GM19463 (cell line): Measurements from ENCODE around the gene LETM1.

Experiments
- ATAC-seq: cut with Tn5 transposase; IDR thresholded peaks from one replicate; pipeline ENCODE4 v1.9.1; 2021; ENCODE audit warnings: mild to moderate bottlenecking, moderate library complexity; ENCODE audit not compliant: unreplicated experiment

LETM1 gene

DNA sequence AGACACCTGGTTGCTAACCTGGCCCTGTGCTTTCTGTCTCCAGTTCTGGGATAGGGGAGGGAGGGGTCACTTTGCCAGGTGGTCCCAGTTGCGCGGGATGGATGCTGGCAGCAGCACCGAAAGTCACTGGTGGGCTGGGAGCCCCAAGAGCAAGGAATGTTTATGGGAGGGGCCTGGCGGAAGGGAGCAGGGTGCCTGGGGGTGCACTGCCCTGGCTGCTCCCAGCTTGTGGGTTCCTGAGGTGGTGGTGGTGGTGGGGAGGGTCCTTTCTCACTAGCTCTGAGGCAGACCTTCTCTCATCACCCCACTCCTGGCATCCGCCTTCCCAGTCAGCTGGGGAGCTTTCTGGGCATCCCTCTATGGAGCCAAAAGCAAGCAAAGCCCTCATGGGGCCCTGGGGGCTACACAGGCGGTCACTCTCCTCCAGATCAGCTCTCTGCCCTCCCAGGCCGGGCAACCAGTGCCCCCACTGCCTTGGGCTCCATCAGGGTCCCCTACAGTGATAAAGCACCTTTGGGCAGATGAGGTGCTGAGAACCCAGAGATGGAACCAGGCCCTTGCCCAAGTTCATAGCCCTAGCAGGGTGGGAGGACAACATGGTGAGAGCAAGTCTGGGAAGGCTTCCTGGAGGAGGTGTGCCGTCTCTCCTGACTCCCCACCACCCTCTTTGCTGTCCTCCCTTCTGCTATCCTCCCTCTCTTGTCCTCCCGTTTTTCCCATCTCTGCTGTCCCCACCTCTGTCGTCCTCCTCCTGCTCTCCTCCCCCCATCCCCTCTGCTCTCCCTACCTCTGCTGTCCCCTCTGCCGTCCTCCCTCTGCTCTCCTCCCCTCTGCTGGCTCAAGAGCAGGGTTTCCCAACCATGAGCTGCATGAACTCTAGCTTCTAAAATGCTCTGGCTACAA, 46.9 kb downstream of the LETM1 start:
- ATAC-seq = no peak

DNA sequence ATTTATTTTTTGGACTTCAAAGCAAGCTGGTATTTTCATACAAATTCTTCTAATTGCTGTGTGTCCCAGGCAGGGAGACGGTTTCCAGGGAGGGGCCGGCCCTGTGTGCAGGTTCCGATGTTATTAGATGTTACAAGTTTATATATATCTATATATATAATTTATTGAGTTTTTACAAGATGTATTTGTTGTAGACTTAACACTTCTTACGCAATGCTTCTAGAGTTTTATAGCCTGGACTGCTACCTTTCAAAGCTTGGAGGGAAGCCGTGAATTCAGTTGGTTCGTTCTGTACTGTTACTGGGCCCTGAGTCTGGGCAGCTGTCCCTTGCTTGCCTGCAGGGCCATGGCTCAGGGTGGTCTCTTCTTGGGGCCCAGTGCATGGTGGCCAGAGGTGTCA, 47.6 kb downstream of the LETM1 start:
- ATAC-seq = no peak

DNA sequence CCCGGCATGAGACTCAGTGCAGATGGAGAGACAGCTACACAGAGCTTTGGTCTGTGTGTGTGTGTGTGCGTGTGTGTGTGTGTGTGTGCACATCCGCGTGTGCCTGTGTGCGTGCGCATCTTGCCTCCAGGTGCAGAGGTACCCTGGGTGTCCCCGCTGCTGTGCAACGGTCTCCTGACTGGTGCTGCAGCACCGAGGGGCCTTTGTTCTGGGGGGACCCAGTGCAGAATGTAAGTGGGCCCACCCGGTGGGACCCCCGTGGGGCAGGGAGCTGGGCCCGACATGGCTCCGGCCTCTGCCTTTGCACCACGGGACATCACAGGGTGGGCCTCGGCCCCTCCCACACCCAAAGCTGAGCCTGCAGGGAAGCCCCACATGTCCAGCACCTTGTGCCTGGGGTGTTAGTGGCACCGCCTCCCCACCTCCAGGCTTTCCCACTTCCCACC, 48.6 kb downstream of the LETM1 start:
- no peak for ATAC-seq

DNA sequence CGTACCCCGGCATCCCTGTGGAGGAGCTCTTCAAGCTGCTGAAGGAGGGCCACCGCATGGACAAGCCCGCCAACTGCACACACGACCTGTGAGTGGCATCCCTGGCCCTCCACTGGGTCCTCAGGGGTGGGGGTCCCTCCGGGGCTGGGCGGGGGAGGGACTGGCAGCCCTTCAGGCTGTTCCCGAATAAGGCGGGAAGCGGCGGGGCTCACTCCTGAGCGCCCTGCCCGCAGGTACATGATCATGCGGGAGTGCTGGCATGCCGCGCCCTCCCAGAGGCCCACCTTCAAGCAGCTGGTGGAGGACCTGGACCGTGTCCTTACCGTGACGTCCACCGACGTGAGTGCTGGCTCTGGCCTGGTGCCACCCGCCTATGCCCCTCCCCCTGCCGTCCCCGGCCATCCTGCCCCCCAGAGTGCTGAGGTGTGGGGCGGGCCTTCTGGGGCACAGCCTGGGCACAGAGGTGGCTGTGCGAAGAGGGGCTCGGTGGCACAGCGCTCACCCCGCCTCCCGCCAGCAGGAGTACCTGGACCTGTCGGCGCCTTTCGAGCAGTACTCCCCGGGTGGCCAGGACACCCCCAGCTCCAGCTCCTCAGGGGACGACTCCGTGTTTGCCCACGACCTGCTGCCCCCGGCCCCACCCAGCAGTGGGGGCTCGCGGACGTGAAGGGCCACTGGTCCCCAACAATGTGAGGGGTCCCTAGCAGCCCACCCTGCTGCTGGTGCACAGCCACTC, 49.2 kb downstream of the LETM1 start:
- ATAC-seq = no peak

DNA sequence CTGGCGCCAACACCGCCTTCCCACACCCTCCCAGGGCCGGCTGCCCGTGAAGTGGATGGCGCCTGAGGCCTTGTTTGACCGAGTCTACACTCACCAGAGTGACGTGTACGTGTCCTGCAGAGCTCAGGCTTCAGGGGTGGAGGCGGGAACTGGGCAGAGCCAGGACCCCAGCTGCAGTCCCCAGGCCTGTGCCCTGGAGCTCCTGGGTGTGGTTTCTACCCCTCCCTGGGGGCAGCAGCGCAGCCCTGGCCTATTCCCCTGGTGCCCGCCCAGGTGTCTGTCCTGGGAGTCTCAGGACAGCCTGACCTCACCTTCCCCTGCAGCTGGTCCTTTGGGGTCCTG, 49.8 kb downstream of the LETM1 start:
- ATAC-seq = no peak

DNA sequence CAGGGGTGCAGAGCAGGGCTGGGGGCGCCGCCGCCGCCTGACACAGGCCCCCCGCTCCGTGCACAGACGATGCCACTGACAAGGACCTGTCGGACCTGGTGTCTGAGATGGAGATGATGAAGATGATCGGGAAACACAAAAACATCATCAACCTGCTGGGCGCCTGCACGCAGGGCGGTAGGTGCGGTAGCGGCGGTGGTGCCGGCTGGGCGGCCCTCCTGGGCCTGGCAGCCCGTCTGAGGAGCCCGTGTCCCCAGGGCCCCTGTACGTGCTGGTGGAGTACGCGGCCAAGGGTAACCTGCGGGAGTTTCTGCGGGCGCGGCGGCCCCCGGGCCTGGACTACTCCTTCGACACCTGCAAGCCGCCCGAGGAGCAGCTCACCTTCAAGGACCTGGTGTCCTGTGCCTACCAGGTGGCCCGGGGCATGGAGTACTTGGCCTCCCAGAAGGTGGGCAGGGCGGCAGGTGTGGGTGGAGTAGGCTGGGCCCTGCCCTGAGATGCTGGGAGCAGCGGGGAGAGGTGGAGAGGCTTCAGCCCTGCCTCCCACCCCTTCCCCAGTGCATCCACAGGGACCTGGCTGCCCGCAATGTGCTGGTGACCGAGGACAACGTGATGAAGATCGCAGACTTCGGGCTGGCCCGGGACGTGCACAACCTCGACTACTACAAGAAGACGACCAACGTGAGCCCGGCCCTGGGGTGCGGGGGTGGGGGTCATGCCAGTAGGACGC, 50.3 kb downstream of the LETM1 start:
- ATAC-seq = no peak

DNA sequence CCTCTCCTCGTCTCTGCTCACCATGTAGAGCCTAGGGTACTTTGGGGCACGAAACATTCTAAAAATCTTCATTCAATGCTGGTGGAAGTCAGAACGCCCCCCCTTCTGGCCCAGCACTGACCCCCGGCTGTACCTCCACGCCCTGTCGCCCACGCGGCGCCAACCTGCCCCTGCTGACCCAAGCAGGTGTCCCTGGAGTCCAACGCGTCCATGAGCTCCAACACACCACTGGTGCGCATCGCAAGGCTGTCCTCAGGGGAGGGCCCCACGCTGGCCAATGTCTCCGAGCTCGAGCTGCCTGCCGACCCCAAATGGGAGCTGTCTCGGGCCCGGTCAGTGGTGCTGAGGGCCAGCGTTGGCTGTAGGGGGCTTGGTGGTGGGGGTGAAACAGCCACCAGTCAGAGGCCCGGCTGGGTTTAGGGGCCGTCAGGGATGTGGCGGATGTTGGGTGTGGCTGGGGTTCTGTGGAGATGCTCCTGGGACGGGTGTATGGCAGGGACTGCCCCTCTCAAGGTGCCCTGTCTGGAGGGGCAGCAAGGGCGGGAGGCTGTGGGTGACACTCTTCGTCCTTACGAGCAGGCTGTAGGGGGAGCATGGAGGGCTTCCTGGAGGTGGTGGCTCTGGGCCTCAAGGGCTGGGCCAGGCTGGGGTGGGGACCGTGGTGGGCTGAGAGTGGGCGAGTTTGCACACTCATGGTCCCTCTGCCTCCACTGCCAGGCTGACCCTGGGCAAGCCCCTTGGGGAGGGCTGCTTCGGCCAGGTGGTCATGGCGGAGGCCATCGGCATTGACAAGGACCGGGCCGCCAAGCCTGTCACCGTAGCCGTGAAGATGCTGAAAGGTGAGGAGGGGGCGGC, 51.1 kb downstream of the LETM1 start:
- ATAC-seq = no peak

DNA sequence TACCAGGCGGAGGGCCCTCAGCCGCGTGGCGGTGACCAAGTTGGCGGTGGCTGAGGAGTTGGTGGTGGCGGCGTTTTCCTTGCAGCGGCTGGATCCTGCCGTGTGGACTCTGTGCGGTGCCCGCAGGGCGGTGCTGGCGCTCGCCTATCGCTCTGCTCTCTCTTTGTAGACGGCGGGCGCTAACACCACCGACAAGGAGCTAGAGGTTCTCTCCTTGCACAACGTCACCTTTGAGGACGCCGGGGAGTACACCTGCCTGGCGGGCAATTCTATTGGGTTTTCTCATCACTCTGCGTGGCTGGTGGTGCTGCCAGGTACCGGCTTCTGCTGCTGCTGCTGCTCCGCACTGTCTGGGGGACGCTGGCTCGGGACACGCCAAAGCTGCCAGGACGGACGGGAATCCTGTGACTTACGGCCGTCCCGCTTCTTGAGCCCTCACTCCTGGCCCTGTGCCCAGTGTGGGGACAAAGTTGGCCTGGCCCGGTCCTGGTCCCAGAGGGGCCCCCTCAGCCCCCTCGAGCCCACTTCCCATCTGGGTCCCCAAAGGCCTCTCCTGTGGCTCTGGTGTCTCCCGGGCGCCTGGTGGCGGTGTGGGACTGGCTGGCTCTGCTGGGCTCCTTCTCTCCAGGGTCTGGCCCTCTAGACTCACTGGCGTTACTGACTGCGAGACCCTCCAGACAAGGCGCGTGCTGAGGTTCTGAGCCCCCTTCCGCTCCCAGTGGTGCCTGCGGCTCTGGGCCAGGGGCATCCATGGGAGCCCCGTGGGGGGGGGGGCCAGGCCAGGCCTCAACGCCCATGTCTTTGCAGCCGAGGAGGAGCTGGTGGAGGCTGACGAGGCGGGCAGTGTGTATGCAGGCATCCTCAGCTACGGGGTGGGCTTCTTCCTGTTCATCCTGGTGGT, 52.2 kb downstream of the LETM1 start:
- ATAC-seq = no peak

DNA sequence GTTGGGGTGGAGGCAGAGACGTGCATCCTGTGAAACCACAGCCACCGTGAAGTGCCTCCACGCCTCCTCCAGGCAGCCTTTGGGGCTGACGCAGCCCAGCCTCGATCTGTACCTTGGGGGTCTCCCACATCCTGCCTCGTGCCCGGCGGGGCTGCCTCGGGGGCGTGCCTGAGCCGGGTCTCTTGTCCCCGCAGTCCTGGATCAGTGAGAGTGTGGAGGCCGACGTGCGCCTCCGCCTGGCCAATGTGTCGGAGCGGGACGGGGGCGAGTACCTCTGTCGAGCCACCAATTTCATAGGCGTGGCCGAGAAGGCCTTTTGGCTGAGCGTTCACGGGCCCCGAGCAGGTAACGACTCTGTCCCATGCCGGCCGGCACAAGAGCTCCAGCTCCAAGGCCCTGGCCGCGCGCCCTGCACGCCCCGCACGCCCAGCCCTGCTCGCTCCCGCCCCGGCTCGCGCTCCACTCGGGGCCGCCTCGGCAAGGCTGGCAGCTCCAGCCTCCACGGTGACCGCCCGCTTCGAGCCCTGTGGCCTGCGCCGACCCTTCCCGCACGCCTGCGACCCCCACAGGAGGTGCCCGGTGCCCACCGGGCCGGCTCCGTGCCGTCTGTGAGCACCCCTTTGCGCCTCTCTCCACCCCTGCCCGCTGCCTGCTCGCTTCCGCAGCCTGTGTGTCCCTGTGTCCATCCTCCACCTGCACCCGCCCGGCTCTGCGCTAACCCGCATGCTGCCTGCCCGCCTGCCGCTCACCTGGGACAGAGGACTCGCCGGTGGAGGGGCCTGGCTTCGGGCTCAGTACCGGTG, 53.0 kb downstream of the LETM1 start:
- ATAC-seq = no peak

DNA sequence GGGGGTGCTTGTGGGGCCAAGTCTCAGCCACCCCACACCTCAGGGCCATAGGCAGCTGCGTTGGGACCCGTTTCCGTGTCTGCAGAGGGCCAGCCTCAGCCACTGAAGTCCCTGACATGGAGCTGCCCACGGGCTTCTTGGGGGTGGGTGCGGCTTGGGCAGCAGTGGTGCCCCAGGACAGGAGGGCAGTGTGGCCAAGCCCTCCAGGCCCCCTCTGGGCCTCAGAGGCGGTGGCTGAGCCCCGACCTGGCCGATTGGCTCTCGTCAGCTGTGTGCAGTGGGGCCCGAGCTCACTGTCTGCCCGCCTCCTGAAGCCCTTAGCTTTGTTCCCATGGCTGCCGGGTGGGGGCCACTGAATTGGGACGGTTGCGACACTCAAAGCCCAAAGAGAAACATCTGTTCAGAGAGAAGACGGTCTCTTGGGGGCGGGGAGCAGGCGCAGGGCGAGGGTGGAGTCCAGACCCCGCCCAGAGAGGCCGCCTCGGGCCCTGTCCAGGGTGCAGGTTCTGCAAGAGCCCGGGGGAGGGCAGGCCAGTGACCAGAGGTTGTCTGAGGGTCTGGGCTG, 53.7 kb downstream of the LETM1 start:
- ATAC-seq = no peak

DNA sequence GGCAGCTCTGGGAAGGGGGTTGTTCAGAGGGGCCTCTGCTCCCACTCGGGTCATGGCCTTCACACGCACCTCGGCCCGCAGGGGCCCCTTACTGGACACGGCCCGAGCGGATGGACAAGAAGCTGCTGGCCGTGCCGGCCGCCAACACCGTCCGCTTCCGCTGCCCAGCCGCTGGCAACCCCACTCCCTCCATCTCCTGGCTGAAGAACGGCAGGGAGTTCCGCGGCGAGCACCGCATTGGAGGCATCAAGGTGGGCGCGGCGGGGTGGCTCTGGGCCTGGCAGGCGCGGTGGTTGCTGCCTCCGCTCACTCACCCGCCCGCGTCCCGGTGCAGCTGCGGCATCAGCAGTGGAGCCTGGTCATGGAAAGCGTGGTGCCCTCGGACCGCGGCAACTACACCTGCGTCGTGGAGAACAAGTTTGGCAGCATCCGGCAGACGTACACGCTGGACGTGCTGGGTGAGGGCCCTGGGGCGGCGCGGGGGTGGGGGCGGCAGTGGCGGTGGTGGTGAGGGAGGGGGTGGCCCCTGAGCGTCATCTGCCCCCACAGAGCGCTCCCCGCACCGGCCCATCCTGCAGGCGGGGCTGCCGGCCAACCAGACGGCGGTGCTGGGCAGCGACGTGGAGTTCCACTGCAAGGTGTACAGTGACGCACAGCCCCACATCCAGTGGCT, 54.5 kb downstream of the LETM1 start:
- no peak for ATAC-seq

DNA sequence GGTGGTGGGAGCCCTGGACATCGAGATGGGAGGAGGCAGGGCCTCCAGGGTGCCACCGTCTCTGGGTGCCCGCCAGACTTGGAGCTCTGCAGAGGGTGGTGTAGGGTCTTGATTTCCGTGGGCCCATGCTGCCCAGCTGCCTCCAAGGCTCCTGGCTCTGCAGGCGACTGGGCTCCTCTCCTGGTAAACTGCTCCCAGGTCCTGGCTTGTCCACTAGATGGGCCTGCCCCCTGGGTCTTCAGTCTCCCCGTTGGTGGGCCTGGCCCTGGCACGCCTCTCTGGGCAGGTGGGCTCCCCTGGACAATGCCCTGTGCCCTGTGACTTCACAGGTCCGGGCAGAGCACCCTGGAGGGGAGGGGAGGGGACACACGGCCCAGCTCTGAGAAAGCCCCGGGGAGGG, 55.2 kb downstream of the LETM1 start:
- no peak for ATAC-seq

DNA sequence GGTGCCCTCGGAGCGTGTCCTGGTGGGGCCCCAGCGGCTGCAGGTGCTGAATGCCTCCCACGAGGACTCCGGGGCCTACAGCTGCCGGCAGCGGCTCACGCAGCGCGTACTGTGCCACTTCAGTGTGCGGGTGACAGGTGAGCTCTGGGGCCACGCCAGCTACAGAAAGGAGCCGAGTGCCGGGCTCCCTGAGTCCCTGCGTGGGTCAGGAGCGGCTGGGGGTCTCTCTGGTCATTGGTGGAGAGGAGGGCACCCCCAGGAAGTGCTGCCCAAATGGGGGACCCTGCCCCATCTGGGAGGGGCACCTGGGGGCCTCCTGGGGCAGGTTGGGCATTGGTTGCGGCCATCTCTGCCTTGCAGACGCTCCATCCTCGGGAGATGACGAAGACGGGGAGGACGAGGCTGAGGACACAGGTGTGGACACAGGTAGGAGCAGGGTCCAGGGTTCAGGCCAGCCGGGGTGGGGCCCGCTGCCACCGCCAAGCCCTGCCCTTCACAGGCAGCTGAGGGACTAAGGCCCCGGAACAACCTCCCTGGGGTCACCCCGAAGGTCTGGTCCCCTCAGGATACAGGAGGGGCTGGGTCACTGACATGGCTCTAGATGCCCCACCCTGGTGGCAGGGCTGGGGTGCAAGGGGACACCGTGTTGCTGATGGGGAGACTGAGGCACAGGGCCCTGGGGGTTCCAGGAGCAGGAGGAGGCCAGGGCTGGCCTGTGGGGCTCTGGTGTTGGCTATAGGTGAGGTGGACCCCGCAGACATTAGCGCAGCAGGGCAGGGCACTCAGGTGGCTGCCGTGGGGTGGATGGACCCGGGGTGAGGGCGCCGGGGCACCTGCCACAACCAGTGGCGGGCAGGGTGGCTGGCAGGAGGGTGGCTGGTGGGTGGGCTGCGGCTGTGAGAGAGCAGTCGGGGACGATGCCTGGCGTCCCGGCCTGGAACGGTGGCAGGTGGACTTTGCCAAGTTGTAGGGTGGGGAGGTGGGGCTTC, 56.3 kb downstream of the LETM1 start:
- no peak for ATAC-seq

DNA sequence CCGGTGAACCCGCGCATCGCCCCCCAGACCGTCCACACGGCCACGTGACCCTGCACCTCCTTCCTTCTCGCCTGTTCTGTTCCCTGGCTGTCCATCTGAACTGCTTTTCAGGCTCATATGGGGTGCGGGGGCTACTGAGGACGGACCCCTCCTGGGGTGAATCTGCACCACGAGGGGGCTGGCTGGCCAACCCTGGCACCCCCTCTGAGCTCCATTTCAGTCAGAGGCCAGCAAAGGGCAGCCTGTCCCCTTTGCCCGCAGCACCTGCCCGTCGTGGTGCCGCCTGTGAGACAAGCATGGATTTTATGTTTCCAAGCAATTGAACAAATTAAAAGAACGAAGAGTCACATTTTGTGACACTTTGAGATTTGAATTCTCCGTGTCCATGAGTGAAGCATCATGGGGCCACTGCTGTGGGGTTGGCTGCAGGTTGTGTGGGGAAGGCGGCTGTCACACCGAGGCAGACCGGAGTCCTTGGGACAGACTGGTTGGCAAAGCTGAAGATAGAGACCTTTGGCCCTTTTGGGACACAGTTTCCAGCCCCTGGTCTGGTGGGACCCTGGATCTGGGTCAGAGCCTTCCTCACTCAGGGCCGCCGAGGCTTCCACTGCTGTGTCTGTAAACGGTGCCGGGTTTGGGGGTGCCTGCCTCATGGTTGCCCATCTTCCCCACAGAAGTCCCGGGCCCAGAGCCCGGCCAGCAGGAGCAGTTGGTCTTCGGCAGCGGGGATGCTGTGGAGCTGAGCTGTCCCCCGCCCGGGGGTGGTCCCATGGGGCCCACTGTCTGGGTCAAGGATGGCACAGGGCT, 57.2 kb downstream of the LETM1 start:
- ATAC-seq = no peak

DNA sequence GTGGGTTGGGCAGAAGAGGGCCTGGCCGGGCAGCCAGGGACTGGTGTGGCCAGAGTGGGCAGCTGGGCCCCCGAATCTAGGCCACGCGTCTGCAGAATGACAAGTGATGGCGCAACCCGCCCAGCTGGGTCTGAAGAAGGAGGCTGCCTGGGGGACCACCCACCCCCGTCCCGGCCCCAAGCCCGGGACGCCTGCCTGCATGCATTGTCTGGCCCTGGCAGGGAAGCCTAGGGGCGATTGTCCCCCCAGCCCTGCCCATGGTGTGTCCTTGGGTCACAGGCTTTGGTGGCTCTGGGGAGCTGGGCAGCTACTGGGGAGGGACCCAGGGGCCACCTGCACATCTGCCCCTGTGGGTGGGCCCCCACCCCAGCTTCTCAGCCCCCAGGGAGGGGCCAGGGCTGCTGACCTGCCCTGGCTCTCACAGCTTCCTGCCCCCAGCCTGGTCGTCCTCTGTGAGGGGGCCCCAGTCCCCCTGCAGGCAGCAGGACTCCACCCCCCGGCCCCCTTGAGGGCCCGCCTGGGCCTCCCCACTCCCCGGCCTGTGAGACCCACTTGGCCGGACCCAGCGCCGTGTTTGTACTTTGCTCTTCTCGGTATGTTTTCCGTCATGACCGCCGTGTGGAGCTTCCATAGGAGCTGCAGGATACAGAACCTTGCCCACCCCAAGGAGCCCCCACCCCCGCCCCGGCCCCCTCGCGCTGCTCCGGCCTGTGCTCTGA, 57.9 kb downstream of the LETM1 start:
- ATAC-seq = no peak
